ENCODE measurements around the gene TBC1D22A. TPM values are rescaled to one million over a fixed set of nuclear protein-coding genes. Genes with fewer than 3 reads are reported as not detected.

TBC1D22A gene
- total and polyA plus RNA-seq, 9 of the 15 experiments (the other 6 are each of a cell fraction or from before 2014, with no cell fraction given), result 0.20 to 11.5 (median 5.2) TPM

- TF ChIP-seq, protein P1, sequence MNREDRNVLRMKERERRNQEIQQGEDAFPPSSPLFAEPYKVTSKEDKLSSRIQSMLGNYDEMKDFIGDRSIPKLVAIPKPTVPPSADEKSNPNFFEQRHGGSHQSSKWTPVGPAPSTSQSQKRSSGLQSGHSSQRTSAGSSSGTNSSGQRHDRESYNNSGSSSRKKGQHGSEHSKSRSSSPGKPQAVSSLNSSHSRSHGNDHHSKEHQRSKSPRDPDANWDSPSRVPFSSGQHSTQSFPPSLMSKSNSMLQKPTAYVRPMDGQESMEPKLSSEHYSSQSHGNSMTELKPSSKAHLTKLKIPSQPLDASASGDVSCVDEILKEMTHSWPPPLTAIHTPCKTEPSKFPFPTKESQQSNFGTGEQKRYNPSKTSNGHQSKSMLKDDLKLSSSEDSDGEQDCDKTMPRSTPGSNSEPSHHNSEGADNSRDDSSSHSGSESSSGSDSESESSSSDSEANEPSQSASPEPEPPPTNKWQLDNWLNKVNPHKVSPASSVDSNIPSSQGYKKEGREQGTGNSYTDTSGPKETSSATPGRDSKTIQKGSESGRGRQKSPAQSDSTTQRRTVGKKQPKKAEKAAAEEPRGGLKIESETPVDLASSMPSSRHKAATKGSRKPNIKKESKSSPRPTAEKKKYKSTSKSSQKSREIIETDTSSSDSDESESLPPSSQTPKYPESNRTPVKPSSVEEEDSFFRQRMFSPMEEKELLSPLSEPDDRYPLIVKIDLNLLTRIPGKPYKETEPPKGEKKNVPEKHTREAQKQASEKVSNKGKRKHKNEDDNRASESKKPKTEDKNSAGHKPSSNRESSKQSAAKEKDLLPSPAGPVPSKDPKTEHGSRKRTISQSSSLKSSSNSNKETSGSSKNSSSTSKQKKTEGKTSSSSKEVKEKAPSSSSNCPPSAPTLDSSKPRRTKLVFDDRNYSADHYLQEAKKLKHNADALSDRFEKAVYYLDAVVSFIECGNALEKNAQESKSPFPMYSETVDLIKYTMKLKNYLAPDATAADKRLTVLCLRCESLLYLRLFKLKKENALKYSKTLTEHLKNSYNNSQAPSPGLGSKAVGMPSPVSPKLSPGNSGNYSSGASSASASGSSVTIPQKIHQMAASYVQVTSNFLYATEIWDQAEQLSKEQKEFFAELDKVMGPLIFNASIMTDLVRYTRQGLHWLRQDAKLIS (CRISPR knock-in tag; IDR thresholded peaks at IDR 0.05), result no peak
Measured at GRCh38 chr22:46891382-46891951, 129.0 kb downstream of the TBC1D22A start (continued).

DNA sequence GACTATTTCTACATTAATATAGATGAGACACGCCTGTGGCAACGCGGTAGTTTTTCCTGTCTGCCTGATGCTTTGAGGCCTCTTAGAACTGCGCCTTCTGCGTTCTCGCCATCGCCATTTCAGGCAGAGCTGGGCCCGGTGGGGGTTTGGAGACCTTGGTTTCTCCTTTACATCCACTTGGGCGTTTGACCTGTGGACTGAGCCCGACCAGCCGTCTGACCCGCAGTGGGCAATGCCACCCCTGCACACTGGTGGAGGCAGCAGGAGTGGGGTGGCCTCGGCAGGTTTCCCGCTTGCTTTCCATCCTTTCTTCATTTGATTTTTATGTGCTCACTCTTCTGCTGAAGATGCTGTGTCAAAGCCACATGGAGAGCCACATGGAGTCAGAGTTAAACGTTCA lies 130.4 kb downstream of the TBC1D22A start:
- ChIA-PET POLR2A (no interaction called here), CTCF (ENCODE audit: low intra/inter-chr PET ratio) (no interaction called here)
- in situ Hi-C loops (cut with MboI), result no loop called here
- Histone ChIP-seq H3K4me2 (ENCODE audit: insufficient read depth, low read length) (no peak overlapping the region), H3K79me2 (ENCODE audit: control insufficient read depth, insufficient read depth, low read length) (no peaks in the 10 kb centered on the region), H3K9ac (ENCODE audit: insufficient read depth in 1 of 2, low read depth in 2 of 2, low read length in 2 of 2) (no peak overlapping the region), H3K4me3 (no peak overlapping the region), H3K27ac (ENCODE audit: extremely low read depth, low read depth, low read length) (no peak overlapping the region), H3K9me1 (ENCODE audit: control insufficient read depth, insufficient read depth, low read length) (no peaks in the 10 kb centered on the region), H3K4me1 (replicated peaks in 1 of 2; ENCODE audit: control insufficient read depth in 2 of 2, insufficient read depth in 2 of 2, low read length in 2 of 2) (peaks cover 13 to 14% of the 10 kb centered on the region in 2 experiments; a peak in 4 of 5 replicates), H4K20me1 (replicated peaks; ENCODE audit: control insufficient read depth, insufficient read depth, low read length) (no peaks in the 10 kb centered on the region), H3K36me3 (ENCODE audit: control insufficient read depth, insufficient read depth, low read length) (peaks cover 5% of the 10 kb centered on the region; the same call in 1 of the 3 replicates), H2AFZ (ENCODE audit: low read depth, low read length) (no peak overlapping the region), H3K27me3 (ENCODE audit: control insufficient read depth in 2 of 2, insufficient read depth in 2 of 2, low read length in 2 of 2) (no peaks in the 10 kb centered on the region), H3K9me3 (replicated peaks; ENCODE audit: control insufficient read depth, insufficient read depth, low read depth, low read length) (no peaks in the 10 kb centered on the region)
- no TSS peak for BruUV-seq (replicated peaks)
- intact Hi-C loops (cut with micrococcal nuclease), result no loop called here
- TF ChIP-seq GTF2B (IDR thresholded peaks at IDR 0.05; ENCODE audit: extremely low read depth, insufficient read length) (no peak), PTTG1 (tag; IDR thresholded peaks at IDR 0.05; ENCODE audit: low read depth) (no peak), SRF (CRISPR knock-in tag; IDR thresholded peaks at IDR 0.05) (no peak), ARID3B (CRISPR knock-in tag; IDR thresholded peaks at IDR 0.05; ENCODE audit: borderline replicate concordance) (no peak)
- FAIRE-seq (no peak), DNase-seq (ENCODE audit: extremely low read depth in 1 of 4, low spot score in 3 of 4) (no peak), ATAC-seq (no peak)
- 81% methylated on average over 15 of the region's 15 CpGs for WGBS (ENCODE audit: insufficient coverage, low coverage, missing lambda C conversion rate)

Measured in K562 (cell line).